GM12878 (cell line): ENCODE results near the gene C1QL1.

Source experiments
- GABPA ChIP-seq: IDR thresholded peaks from 2 replicates; pipeline ENCODE4 v1.6.1; 2014; ENCODE audit warnings: antibody characterized with exemption, low read depth, mild to moderate bottlenecking, inconsistent platforms
- HDAC2 ChIP-seq: fragments of 200-600 bp; sonication (generic); IDR thresholded peaks from 2 replicates; pipeline ENCODE4 v1.6.1; 2017

DNA sequence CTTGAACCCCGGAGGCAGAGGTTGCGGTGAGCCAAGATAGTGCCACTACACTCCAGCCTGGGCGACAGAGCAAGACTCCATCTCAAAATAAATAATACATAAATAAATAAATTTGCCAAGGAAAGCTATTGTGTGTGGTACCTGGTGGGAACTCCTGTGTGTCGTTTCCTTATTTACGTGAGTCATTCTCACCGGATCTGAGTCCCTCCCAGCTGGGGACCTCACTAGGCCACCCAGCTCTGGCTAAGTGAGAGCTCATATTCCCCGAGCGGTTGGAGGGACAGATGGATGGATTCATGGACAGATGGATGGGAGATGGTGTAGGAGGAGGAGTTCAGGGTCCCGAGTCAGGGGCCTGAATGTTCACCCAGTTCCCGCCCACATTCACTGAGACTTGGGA, 22.9 kb upstream of the C1QL1 start:
- no peak for TF ChIP-seq HDAC2
- no peak for TF ChIP-seq GABPA
